GM12801 (cell line): Measurements from ENCODE around the gene FCRLA.

Experiments
- CTCF ChIP-seq: IDR thresholded peaks from one replicate; pipeline ENCODE4 v1.5.1; 2011; ENCODE audit warnings: control low read depth; ENCODE audit not compliant: insufficient read length; ENCODE audit errors: extremely low read depth

FCRLA gene

GRCh38 chr1:161691846-161692245 is 15.2 kb upstream of the FCRLA start:
- TF ChIP-seq CTCF, result no peak

- no peak for TF ChIP-seq CTCF
These were observed 4.8 kb upstream of the FCRLA start for GRCh38 chr1:161702250-161702649.

- no peak for TF ChIP-seq CTCF
These were observed 1.5 kb upstream of the FCRLA start for GRCh38 chr1:161705537-161705936.

- no peak for TF ChIP-seq CTCF
These were observed 932 bp upstream of the FCRLA start for GRCh38 chr1:161706113-161706481.

GRCh38 chr1:161707503-161707902 is 474 bp downstream of the FCRLA start:
- no peak for TF ChIP-seq CTCF

- no peak for TF ChIP-seq CTCF
These were observed 2.3 kb downstream of the FCRLA start for GRCh38 chr1:161709373-161709772.

- no peak for TF ChIP-seq CTCF
These were observed 3.5 kb downstream of the FCRLA start for GRCh38 chr1:161710560-161710959.

- TF ChIP-seq CTCF, result no peak
These were observed 11.7 kb downstream of the FCRLA start for GRCh38 chr1:161718559-161719324.
